ENCODE data around the gene FOXP1. TPM values are rescaled to one million over a fixed set of nuclear protein-coding genes. Genes with fewer than 3 reads are reported as not detected.
A peak's percentile ranks its signal among the peaks of the same experiment; 100 is the strongest.

FOXP1 gene
- total and polyA plus RNA-seq, 2 of the 8 experiments (the other 6 are each of a cell fraction or from before 2014, with no cell fraction given), result 13.9 to 25.4 TPM

- H2BK12ac ChIP-seq (ENCODE audit: low read depth, low read length), result peak overlapping the region; percentile 22; the same call in 1 of the 2 replicates
- H3K4me1 ChIP-seq (replicated peaks in 1 of 4; ENCODE audit: control insufficient read depth in 3 of 4, insufficient read depth in 4 of 4, low read length in 3 of 4), result peaks cover 10 to 40% (median 23%) of the 10 kb centered on the region in 4 experiments
- no peaks in the 10 kb centered on the region; the same call in 1 of the 2 replicates for H3K79me1 ChIP-seq (ENCODE audit: low read depth, low read length)
- DNase-seq (ENCODE audit: low read depth in 1 of 2, low spot score in 2 of 2), result no peak
- H3K27ac ChIP-seq (ENCODE audit: low read depth, low read length), result no peak overlapping the region
- H3K4me2 ChIP-seq (ENCODE audit: insufficient read depth in 1 of 2, low read depth in 2 of 2, low read length in 2 of 2), result 0 out of 4 replicates have a peak overlapping the region, but pooled peaks of 1 of the 2 experiments have one; percentile 4
- H2BK15ac ChIP-seq (ENCODE audit: low read length), result no peak overlapping the region; the same call in 1 of the 2 replicates
- peak overlapping the region; percentile 53; the same call in 1 of the 2 replicates for H2BK5ac ChIP-seq (ENCODE audit: low read depth, low read length)
- no peak overlapping the region; the same call in 1 of the 2 replicates for H4K8ac ChIP-seq (ENCODE audit: extremely low read depth, insufficient read depth, low read length)
- no peak overlapping the region for H4K5ac ChIP-seq (ENCODE audit: insufficient read length, low read depth, low read length)
- H3K18ac ChIP-seq (ENCODE audit: extremely low read depth, low read length), result no peak overlapping the region; the same call in 1 of the 2 replicates
- H2BK120ac ChIP-seq (replicated peaks; ENCODE audit: low read depth, low read length), result peak overlapping the region; percentile 40
- peak overlapping the region; percentile 38 for H4K91ac ChIP-seq (replicated peaks; ENCODE audit: insufficient read length, low read length)
- H3K79me2 ChIP-seq (ENCODE audit: control insufficient read depth in 1 of 2, insufficient read depth in 2 of 2, low read length in 2 of 2), result 0 out of 4 replicates have a peak, but pooled peaks cover 0 to 4% of the 10 kb centered on the region in 2 experiments
- WGBS, 2 experiments (ENCODE audit: extremely low coverage in 1 of 2, insufficient coverage in 1 of 2, insufficient read length in 1 of 2, insufficient replicate concordance in 2 of 2, low coverage in 1 of 2, low lambda C conversion rate in 2 of 2, missing lambda C conversion rate in 1 of 2), result 55% methylated on average over 4 of the region's 4 CpGs; no CpG with 5 or more reads in 1 of the 2 experiments
- FAIRE-seq, result peak; percentile 69
- H3K4ac ChIP-seq (replicated peaks; ENCODE audit: insufficient read length, low read depth, low read length), result peak overlapping the region; percentile 76
- H3K23ac ChIP-seq (ENCODE audit: insufficient read length), result no peak overlapping the region
- no peaks in the 10 kb centered on the region for H4K20me1 ChIP-seq (replicated peaks in 1 of 2; ENCODE audit: control insufficient read depth in 1 of 2, insufficient read depth in 2 of 2, low read length in 2 of 2)
- no peak overlapping the region for H3K14ac ChIP-seq (ENCODE audit: insufficient read length)
- H3K9ac ChIP-seq (replicated peaks in 1 of 4; ENCODE audit: extremely low read depth in 1 of 4, low read depth in 3 of 4, low read length in 3 of 4), result no peak overlapping the region
- no peaks in the 10 kb centered on the region for H3K9me3 ChIP-seq (ENCODE audit: insufficient read depth in 2 of 2, low read depth in 1 of 2, low read length in 1 of 2)
- ChIA-PET CTCF (ENCODE audit: partially characterized antibody) (interaction anchor here (0.7 to 1.1 kb wide), 3 partner anchors 25 to 430 kb away, joined by 3 read pairs; no protein-coding TSS in a partner anchor), POLR2A (ENCODE audit: partially characterized antibody) (interaction anchor here (1.4 kb wide), 1 partner anchor 9 kb away, joined by 5 read pairs; no protein-coding TSS in a partner anchor)
- H3K23me2 ChIP-seq (ENCODE audit: low read depth, low read length), result no peaks in the 10 kb centered on the region
- peak overlapping the region; percentile 51; the same call in 1 of the 2 replicates for H2BK20ac ChIP-seq (ENCODE audit: low read length)
- H3K27me3 ChIP-seq (replicated peaks in 1 of 4; ENCODE audit: control insufficient read depth in 3 of 4, extremely low read depth in 1 of 4, insufficient read depth in 3 of 4, low read length in 3 of 4), result no peaks in the 10 kb centered on the region
- H2AFZ ChIP-seq (ENCODE audit: low read length), result no peak overlapping the region
- no peak overlapping the region for H3K4me3 ChIP-seq (ENCODE audit: extremely low read depth in 1 of 4, insufficient read depth in 2 of 4, low read depth in 3 of 4, low read length in 4 of 4)
- H2AK5ac ChIP-seq (ENCODE audit: low read depth, low read length), result no peak overlapping the region; the same call in 1 of the 2 replicates
- TF ChIP-seq ZNF274 (IDR thresholded peaks at IDR 0.05; ENCODE audit: borderline replicate concordance, extremely low read depth, low read length) (no peak), POU5F1 (IDR thresholded peaks at IDR 0.05; ENCODE audit: low read depth, low read length) (no peak), KDM1A (IDR thresholded peaks at IDR 0.05; ENCODE audit: borderline replicate concordance, low read length) (peak; percentile 84), NANOG (IDR thresholded peaks at IDR 0.05; ENCODE audit: insufficient read depth, low read depth, low read length, poor library complexity, severe bottlenecking) (no peak)
- H3K56ac ChIP-seq (replicated peaks; ENCODE audit: insufficient read length, low read depth, low read length), result no peak overlapping the region
- no peaks in the 10 kb centered on the region for H3K36me3 ChIP-seq (ENCODE audit: control insufficient read depth in 2 of 4, insufficient read depth in 4 of 4, low read length in 3 of 4)
These were observed 431.3 kb downstream of the FOXP1 start for GRCh38 chr3:71152039-71152891.

Data from H1 (cell line).